Activated CD4-positive, alpha-beta T cell treated with anti-CD3 and anti-CD28 coated beads for 24 hours (primary cell): ENCODE results near the gene GJD3.
A peak's percentile ranks its signal among the peaks of the same experiment; 100 is the strongest.

ENCODE experiments used
- DNase-seq, 2 donors: peaks; one replicate each; pipeline ENCODE4 v3.0.0-alpha.2; 2020; ENCODE audit warnings: low read depth in 2 of 2

GJD3 gene

GRCh38 chr17:40340880-40341807 lies 23.4 kb downstream of the GJD3 start:
- peak in 1 of 2 donors; percentile 69 for DNase-seq

- no peak for DNase-seq
Measured at GRCh38 chr17:40340327-40340726, 24.2 kb downstream of the GJD3 start.

GRCh38 chr17:40338941-40339649 lies 25.4 kb downstream of the GJD3 start:
- DNase-seq: no peak

- no peak for DNase-seq
Measured at GRCh38 chr17:40338058-40338457, 26.5 kb downstream of the GJD3 start.

- DNase-seq: no peak
Measured at GRCh38 chr17:40337351-40337750, 27.2 kb downstream of the GJD3 start.

GRCh38 chr17:40335620-40336019 lies 28.9 kb downstream of the GJD3 start:
- no peak for DNase-seq

GRCh38 chr17:40333781-40334448 lies 30.6 kb downstream of the GJD3 start:
- no peak for DNase-seq

GRCh38 chr17:40331743-40332641 lies 32.5 kb downstream of the GJD3 start:
- no peak for DNase-seq

GRCh38 chr17:40330850-40331470 lies 33.6 kb downstream of the GJD3 start:
- DNase-seq: no peak

- DNase-seq: no peak
Measured at GRCh38 chr17:40329839-40330794, 34.4 kb downstream of the GJD3 start.

GRCh38 chr17:40328386-40328766 lies 36.2 kb downstream of the GJD3 start:
- no peak for DNase-seq

GRCh38 chr17:40327735-40328385 lies 36.7 kb downstream of the GJD3 start:
- DNase-seq: no peak

GRCh38 chr17:40327244-40327729 lies 37.2 kb downstream of the GJD3 start:
- no peak for DNase-seq

GRCh38 chr17:40326832-40327199 lies 37.7 kb downstream of the GJD3 start:
- DNase-seq: no peak

GRCh38 chr17:40326014-40326831 lies 38.3 kb downstream of the GJD3 start:
- DNase-seq: no peak

GRCh38 chr17:40325156-40326013 lies 39.2 kb downstream of the GJD3 start:
- DNase-seq: no peak
